Kidney glomerular epithelial cell (primary cell): ENCODE measurements around the gene ZBED5.
"Not testable (repeated sequence)": the region's sequence is repeated elsewhere in the genome, so short reads cannot be mapped to it uniquely, and the experiment has no call there.

Experiments used
- DNase-seq: peaks from one replicate; lab custom pipeline; 2025; lab: John Stamatoyannopoulos, UW

ZBED5 gene

GRCh38 chr11:10838083-10838482 is 19.8 kb downstream of the ZBED5 start:
- no peak for DNase-seq

- not testable (repeated sequence) for DNase-seq
These were observed 21.0 kb downstream of the ZBED5 start for GRCh38 chr11:10836884-10837283.

- no peak for DNase-seq
These were observed 28.7 kb downstream of the ZBED5 start for GRCh38 chr11:10829139-10829538.

- no peak for DNase-seq
These were observed 29.5 kb downstream of the ZBED5 start for GRCh38 chr11:10828402-10828801.

GRCh38 chr11:10824888-10825287 is 33.0 kb downstream of the ZBED5 start:
- no peak for DNase-seq

- DNase-seq, result no peak
These were observed 34.7 kb downstream of the ZBED5 start for GRCh38 chr11:10823152-10823579.

- DNase-seq, result not testable (repeated sequence)
These were observed 35.4 kb downstream of the ZBED5 start for GRCh38 chr11:10822491-10822890.

- DNase-seq, result no peak
These were observed 39.3 kb downstream of the ZBED5 start for GRCh38 chr11:10818594-10818993.

GRCh38 chr11:10813945-10814344 is 43.9 kb downstream of the ZBED5 start:
- DNase-seq, result no peak

- peak; percentile 64 for DNase-seq
These were observed 48.3 kb downstream of the ZBED5 start for GRCh38 chr11:10809373-10810160.

GRCh38 chr11:10808553-10809372 is 49.1 kb downstream of the ZBED5 start, which contains the start of gene EIF4G2:
TSS of gene EIF4G2 (minus strand) at chr11:10808926.
- peak; percentile 98 for DNase-seq

GRCh38 chr11:10808235-10808552 is 49.7 kb downstream of the ZBED5 start:
- no peak for DNase-seq

GRCh38 chr11:10807493-10808234 is 50.2 kb downstream of the ZBED5 start:
- peak; percentile 17 for DNase-seq

- no peak for DNase-seq
These were observed 51.6 kb downstream of the ZBED5 start for GRCh38 chr11:10806206-10806605.

- DNase-seq, result no peak
These were observed 52.1 kb downstream of the ZBED5 start for GRCh38 chr11:10805741-10806140.

- no peak for DNase-seq
These were observed 54.2 kb downstream of the ZBED5 start for GRCh38 chr11:10803676-10804075.
